Urothelium cell line (cell line): ENCODE data around the gene UBE2R2.
"Not testable (repeated sequence)": the region's sequence is repeated elsewhere in the genome, so short reads cannot be mapped to it uniquely, and the experiment has no call there.

ENCODE experiments used
- DNase-seq: peaks from one replicate; pipeline ENCODE4 v3.0.0; 2011; ENCODE audit warnings: low spot score, mixed read lengths
- FAIRE-seq: peaks from 2 replicates; lab custom pipeline; 2011; peaks lifted over from hg19 to GRCh38; lab: Jason Lieb, UNC

The UBE2R2 gene

GRCh38 chr9:33798545-33798944 is 18.4 kb upstream of the UBE2R2 start:
- FAIRE-seq (no peak), DNase-seq (no peak)

- DNase-seq (no peak), FAIRE-seq (no peak)
These were observed 16.8 kb upstream of the UBE2R2 start for GRCh38 chr9:33799928-33800704.

GRCh38 chr9:33800886-33801285 is 16.1 kb upstream of the UBE2R2 start:
- no peak for DNase-seq
- FAIRE-seq: no peak

GRCh38 chr9:33801943-33802500 is 14.9 kb upstream of the UBE2R2 start:
- not testable (repeated sequence) for FAIRE-seq, DNase-seq

GRCh38 chr9:33804196-33804595 is 12.8 kb upstream of the UBE2R2 start:
- FAIRE-seq, DNase-seq: not testable (repeated sequence)

GRCh38 chr9:33807156-33807555 is 9.8 kb upstream of the UBE2R2 start:
- not testable (repeated sequence) for FAIRE-seq, DNase-seq

GRCh38 chr9:33808979-33809322 is 8.0 kb upstream of the UBE2R2 start:
- not testable (repeated sequence) for FAIRE-seq, DNase-seq

GRCh38 chr9:33809506-33809905 is 7.5 kb upstream of the UBE2R2 start:
- FAIRE-seq (no peak), DNase-seq (no peak)

- FAIRE-seq (no peak), DNase-seq (peak; percentile 49)
These were observed 3.0 kb upstream of the UBE2R2 start for GRCh38 chr9:33813712-33814641.

- FAIRE-seq (no peak), DNase-seq (no peak)
These were observed 1.2 kb upstream of the UBE2R2 start for GRCh38 chr9:33815781-33816180.

GRCh38 chr9:33817327-33818166 is 587 bp downstream of the UBE2R2 start:
- peak; percentile 78 for DNase-seq
- no peak for FAIRE-seq

- FAIRE-seq (no peak), DNase-seq (no peak)
These were observed 1.3 kb downstream of the UBE2R2 start for GRCh38 chr9:33818167-33818846.

- FAIRE-seq (no peak), DNase-seq (no peak)
These were observed 2.0 kb downstream of the UBE2R2 start for GRCh38 chr9:33818847-33819500.

- DNase-seq: no peak
- no peak for FAIRE-seq
These were observed 3.3 kb downstream of the UBE2R2 start for GRCh38 chr9:33820231-33820745.

- FAIRE-seq (no peak), DNase-seq (no peak)
These were observed 6.8 kb downstream of the UBE2R2 start for GRCh38 chr9:33823801-33824200.

GRCh38 chr9:33827285-33827684 is 10.3 kb downstream of the UBE2R2 start:
- not testable (repeated sequence) for DNase-seq, FAIRE-seq

GRCh38 chr9:33829641-33830230 is 12.8 kb downstream of the UBE2R2 start:
- not testable (repeated sequence) for FAIRE-seq, DNase-seq

GRCh38 chr9:33835625-33836260 is 18.8 kb downstream of the UBE2R2 start:
- DNase-seq: no peak
- no peak for FAIRE-seq
